ENCODE measurements around the gene SDSL.

- peak; percentile 50 to 71 (median 70) for TF ChIP-seq CTCF (IDR thresholded peaks at IDR 0.05 in 2 of 3, conservative IDR thresholded peaks at IDR 0.05 in 1 of 3; ENCODE audit: control insufficient read depth in 2 of 3, extremely low read depth in 1 of 3, insufficient read depth in 1 of 3, low read depth in 3 of 3, low read length in 3 of 3)
- TF ChIP-seq ATF3 (IDR thresholded peaks at IDR 0.05; ENCODE audit: borderline replicate concordance, extremely low read depth, low read depth, low read length) = no peak
- no peak for TF ChIP-seq POLR2A (IDR thresholded peaks at IDR 0.05; ENCODE audit: low read depth, low read length)
- no peak for TF ChIP-seq ZZZ3 (IDR thresholded peaks at IDR 0.05; ENCODE audit: control insufficient read depth, insufficient read length, low read depth)
- no peak for TF ChIP-seq PBX3 (IDR thresholded peaks at IDR 0.05; ENCODE audit: insufficient replicate concordance, low read depth, low read length)
- no peak for TF ChIP-seq TCF7 (IDR thresholded peaks at IDR 0.05; ENCODE audit: borderline replicate concordance)
- TF ChIP-seq ZNF274 (IDR thresholded peaks at IDR 0.05; ENCODE audit: insufficient read depth, insufficient read length) = no peak
- no peak for TF ChIP-seq ZBTB11 (CRISPR knock-in tag; IDR thresholded peaks at IDR 0.05)
- no peak for TF ChIP-seq EZH2 (IDR thresholded peaks at IDR 0.05; ENCODE audit: borderline replicate concordance, control insufficient read depth, low read depth, low read length)
- no peak for TF ChIP-seq JUND (IDR thresholded peaks at IDR 0.05; ENCODE audit: low read depth, low read length)
- no peak for TF ChIP-seq LARP7 (IDR thresholded peaks at IDR 0.05)
- no peak for TF ChIP-seq ESRRA (IDR thresholded peaks at IDR 0.05; ENCODE audit: low read length)
These were observed 17.4 kb downstream of the SDSL start for GRCh38 chr12:113439606-113440030.
